Measurements from ENCODE around the gene CCND3. TPM values are rescaled to one million over a fixed set of nuclear protein-coding genes. Genes with fewer than 3 reads are reported as not detected.

CCND3 gene
- total and polyA plus RNA-seq, 2 of the 13 experiments (the other 11 are each of a cell fraction or from before 2014, with no cell fraction given) = 4.3 to 7.2 TPM

DNA sequence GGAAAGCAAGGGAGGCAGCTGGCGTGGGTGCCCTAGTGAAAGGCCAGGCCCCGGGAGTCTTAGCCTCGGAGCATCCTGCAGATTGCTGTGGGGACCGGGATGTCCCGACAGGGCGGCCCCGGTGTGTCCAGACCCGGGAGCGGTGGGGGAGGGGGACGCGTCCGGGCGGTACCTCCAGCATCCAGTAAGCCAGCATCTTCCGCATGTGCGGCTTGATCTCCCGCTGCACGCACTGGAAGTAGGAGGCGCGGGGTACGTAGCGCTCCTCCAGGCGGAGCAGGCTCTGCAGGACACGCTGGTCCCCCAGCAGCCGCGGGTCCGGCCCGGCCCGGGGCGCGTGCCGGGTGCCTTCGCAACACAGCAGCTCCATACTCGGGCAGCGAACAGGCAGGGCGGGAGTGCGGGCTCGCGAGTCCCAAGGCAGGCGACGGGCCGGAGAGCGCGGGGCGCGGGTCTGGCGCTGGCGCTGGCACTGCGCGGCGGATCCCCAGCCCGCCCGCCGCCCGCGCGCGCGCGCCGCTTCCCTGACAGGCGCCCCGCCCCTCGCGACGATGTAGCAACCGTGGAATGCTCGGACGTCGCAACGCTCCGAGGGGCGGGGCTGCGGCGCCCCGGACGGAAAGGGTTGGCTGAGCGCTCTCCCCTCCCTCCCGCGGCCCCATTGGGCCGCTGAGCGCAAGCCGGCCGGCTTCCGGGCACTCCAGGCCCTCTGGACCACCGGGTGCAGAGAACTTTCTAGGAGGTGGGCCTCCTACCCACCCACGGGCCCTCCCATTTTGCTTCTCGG, at the start of gene CCND3 (continued):
- TF ChIP-seq MYC (CRISPR knock-in tag; IDR thresholded peaks at IDR 0.05; ENCODE audit: borderline replicate concordance) = peak; percentile 72
- no peak for TF ChIP-seq XRCC5 (optimal IDR thresholded peaks at IDR 0.05; ENCODE audit: low read length)
- TF ChIP-seq ZNF703 (CRISPR knock-in tag; IDR thresholded peaks at IDR 0.05; ENCODE audit: borderline replicate concordance) = no peak
- no peak for TF ChIP-seq BORCS8-MEF2B (CRISPR knock-in tag; IDR thresholded peaks at IDR 0.05)
- no peak for TF ChIP-seq TP53 (CRISPR knock-in tag; conservative IDR thresholded peaks at IDR 0.05)
- no peak for TF ChIP-seq YEATS2 (CRISPR knock-in tag; IDR thresholded peaks at IDR 0.05; ENCODE audit: borderline replicate concordance)
- TF ChIP-seq ZFP36L2 (CRISPR knock-in tag; IDR thresholded peaks at IDR 0.05) = no peak
- no peak for TF ChIP-seq FOXO1 (CRISPR knock-in tag; IDR thresholded peaks at IDR 0.05)
- 0 out of 2 replicates have a peak, but pooled peaks have one; percentile 26 for TF ChIP-seq ZFP82 (CRISPR knock-in tag; IDR thresholded peaks at IDR 0.05; ENCODE audit: borderline replicate concordance)
- no peak for TF ChIP-seq RBM22 (optimal IDR thresholded peaks at IDR 0.05; ENCODE audit: low read length)
- no peak for TF ChIP-seq ZFP36L1 (CRISPR knock-in tag; IDR thresholded peaks at IDR 0.05)
- peak; percentile 90 for TF ChIP-seq HNRNPLL (IDR thresholded peaks at IDR 0.05; ENCODE audit: low read depth, low read length, poor library complexity, severe bottlenecking)
- TF ChIP-seq, protein P1, sequence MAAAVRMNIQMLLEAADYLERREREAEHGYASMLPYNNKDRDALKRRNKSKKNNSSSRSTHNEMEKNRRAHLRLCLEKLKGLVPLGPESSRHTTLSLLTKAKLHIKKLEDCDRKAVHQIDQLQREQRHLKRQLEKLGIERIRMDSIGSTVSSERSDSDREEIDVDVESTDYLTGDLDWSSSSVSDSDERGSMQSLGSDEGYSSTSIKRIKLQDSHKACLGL (CRISPR knock-in tag; IDR thresholded peaks at IDR 0.05) = peak; percentile 58; the same call in 1 of the 2 replicates
- TF ChIP-seq, protein P2, sequence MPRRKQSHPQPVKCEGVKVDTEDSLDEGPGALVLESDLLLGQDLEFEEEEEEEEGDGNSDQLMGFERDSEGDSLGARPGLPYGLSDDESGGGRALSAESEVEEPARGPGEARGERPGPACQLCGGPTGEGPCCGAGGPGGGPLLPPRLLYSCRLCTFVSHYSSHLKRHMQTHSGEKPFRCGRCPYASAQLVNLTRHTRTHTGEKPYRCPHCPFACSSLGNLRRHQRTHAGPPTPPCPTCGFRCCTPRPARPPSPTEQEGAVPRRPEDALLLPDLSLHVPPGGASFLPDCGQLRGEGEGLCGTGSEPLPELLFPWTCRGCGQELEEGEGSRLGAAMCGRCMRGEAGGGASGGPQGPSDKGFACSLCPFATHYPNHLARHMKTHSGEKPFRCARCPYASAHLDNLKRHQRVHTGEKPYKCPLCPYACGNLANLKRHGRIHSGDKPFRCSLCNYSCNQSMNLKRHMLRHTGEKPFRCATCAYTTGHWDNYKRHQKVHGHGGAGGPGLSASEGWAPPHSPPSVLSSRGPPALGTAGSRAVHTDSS (CRISPR knock-in tag; conservative IDR thresholded peaks at IDR 0.05) = no peak; the same call in 1 of the 2 replicates
- TF ChIP-seq, protein P3, sequence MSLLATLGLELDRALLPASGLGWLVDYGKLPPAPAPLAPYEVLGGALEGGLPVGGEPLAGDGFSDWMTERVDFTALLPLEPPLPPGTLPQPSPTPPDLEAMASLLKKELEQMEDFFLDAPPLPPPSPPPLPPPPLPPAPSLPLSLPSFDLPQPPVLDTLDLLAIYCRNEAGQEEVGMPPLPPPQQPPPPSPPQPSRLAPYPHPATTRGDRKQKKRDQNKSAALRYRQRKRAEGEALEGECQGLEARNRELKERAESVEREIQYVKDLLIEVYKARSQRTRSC (CRISPR knock-in tag; IDR thresholded peaks at IDR 0.05; ENCODE audit: low read depth) = peak; percentile 62; the same call in 1 of the 2 replicates
- TF ChIP-seq, protein P4, sequence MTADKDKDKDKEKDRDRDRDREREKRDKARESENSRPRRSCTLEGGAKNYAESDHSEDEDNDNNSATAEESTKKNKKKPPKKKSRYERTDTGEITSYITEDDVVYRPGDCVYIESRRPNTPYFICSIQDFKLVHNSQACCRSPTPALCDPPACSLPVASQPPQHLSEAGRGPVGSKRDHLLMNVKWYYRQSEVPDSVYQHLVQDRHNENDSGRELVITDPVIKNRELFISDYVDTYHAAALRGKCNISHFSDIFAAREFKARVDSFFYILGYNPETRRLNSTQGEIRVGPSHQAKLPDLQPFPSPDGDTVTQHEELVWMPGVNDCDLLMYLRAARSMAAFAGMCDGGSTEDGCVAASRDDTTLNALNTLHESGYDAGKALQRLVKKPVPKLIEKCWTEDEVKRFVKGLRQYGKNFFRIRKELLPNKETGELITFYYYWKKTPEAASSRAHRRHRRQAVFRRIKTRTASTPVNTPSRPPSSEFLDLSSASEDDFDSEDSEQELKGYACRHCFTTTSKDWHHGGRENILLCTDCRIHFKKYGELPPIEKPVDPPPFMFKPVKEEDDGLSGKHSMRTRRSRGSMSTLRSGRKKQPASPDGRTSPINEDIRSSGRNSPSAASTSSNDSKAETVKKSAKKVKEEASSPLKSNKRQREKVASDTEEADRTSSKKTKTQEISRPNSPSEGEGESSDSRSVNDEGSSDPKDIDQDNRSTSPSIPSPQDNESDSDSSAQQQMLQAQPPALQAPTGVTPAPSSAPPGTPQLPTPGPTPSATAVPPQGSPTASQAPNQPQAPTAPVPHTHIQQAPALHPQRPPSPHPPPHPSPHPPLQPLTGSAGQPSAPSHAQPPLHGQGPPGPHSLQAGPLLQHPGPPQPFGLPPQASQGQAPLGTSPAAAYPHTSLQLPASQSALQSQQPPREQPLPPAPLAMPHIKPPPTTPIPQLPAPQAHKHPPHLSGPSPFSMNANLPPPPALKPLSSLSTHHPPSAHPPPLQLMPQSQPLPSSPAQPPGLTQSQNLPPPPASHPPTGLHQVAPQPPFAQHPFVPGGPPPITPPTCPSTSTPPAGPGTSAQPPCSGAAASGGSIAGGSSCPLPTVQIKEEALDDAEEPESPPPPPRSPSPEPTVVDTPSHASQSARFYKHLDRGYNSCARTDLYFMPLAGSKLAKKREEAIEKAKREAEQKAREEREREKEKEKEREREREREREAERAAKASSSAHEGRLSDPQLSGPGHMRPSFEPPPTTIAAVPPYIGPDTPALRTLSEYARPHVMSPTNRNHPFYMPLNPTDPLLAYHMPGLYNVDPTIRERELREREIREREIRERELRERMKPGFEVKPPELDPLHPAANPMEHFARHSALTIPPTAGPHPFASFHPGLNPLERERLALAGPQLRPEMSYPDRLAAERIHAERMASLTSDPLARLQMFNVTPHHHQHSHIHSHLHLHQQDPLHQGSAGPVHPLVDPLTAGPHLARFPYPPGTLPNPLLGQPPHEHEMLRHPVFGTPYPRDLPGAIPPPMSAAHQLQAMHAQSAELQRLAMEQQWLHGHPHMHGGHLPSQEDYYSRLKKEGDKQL (CRISPR knock-in tag; IDR thresholded peaks at IDR 0.05; ENCODE audit: low read depth) = no peak
- TF ChIP-seq, protein P5, sequence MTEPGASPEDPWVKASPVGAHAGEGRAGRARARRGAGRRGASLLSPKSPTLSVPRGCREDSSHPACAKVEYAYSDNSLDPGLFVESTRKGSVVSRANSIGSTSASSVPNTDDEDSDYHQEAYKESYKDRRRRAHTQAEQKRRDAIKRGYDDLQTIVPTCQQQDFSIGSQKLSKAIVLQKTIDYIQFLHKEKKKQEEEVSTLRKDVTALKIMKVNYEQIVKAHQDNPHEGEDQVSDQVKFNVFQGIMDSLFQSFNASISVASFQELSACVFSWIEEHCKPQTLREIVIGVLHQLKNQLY (CRISPR knock-in tag; IDR thresholded peaks at IDR 0.05) = no peak
- TF ChIP-seq MATR3 (CRISPR knock-in tag; IDR thresholded peaks at IDR 0.05) = no peak
- no peak for TF ChIP-seq NBN (conservative IDR thresholded peaks at IDR 0.05)
- TF ChIP-seq, protein P6, sequence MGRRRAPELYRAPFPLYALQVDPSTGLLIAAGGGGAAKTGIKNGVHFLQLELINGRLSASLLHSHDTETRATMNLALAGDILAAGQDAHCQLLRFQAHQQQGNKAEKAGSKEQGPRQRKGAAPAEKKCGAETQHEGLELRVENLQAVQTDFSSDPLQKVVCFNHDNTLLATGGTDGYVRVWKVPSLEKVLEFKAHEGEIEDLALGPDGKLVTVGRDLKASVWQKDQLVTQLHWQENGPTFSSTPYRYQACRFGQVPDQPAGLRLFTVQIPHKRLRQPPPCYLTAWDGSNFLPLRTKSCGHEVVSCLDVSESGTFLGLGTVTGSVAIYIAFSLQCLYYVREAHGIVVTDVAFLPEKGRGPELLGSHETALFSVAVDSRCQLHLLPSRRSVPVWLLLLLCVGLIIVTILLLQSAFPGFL (CRISPR knock-in tag; IDR thresholded peaks at IDR 0.05) = 0 out of 2 replicates have a peak, but pooled peaks have one; percentile 50
